Suprapubic skin (tissue), 4 donors: Measurements from ENCODE around the gene PELI1.

Experiments used
- CTCF ChIP-seq, 2 donors: fragments of 200-600 bp in 1 of 2; fragments of 450-650 bp in 1 of 2; sonication (generic) in 1 of 2; IDR thresholded peaks; one replicate each; pipeline ENCODE4 v1.5.1; 2016 to 2019; ENCODE audit warnings: antibody characterized with exemption in 2 of 2, mild to moderate bottlenecking in 1 of 2, moderate library complexity in 1 of 2
- POLR2A ChIP-seq, 2 donors: fragments of 450-650 bp; IDR thresholded peaks; one replicate each; pipeline ENCODE4 v1.6.1; 2017; ENCODE audit warnings: antibody characterized with exemption in 2 of 2, mild to moderate bottlenecking in 2 of 2, moderate library complexity in 2 of 2
- POLR2AphosphoS5 ChIP-seq, 3 donors: sonication (generic); formaldehyde crosslinking; IDR thresholded peaks; one replicate each; pipeline ENCODE4 v1.6.1; 2017; ENCODE audit warnings: antibody characterized with exemption in 3 of 3

- TF ChIP-seq CTCF (IDR thresholded peaks at IDR 0.05) (no peak), POLR2A (IDR thresholded peaks at IDR 0.05) (no peak), POLR2AphosphoS5 (IDR thresholded peaks at IDR 0.05) (no peak)
Observed at GRCh38 chr2:64189167-64189566, 44.9 kb upstream of the PELI1 start.
